Measurements from ENCODE around the gene MTERF1.

DNA sequence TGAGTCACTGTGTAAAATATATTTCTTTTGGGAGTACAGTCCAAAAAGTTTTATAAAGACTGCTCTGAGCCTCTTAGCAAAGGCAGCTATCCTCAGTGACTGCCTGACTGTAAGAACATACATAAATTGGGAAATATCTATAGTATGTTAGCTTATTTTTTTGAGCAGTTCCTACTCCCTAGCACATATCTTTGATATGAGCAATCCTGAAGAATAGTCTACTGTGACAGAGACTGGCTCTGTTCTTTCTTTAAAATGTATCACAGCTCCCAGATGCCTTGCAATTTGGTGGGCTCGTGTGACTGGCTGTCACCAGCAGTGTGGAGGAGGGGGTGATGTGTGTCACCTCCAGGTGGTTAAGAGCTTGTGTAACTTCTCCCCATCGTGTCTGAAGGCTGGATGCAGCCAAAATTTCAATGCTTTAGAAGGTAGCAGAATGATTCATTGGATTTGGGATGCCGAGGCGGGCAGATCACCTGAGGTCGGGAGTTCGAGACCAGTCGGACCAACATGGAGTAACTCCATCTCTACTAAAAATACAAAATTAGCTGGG, 47.9 kb downstream of the MTERF1 start:
- TF ChIP-seq, protein P1, sequence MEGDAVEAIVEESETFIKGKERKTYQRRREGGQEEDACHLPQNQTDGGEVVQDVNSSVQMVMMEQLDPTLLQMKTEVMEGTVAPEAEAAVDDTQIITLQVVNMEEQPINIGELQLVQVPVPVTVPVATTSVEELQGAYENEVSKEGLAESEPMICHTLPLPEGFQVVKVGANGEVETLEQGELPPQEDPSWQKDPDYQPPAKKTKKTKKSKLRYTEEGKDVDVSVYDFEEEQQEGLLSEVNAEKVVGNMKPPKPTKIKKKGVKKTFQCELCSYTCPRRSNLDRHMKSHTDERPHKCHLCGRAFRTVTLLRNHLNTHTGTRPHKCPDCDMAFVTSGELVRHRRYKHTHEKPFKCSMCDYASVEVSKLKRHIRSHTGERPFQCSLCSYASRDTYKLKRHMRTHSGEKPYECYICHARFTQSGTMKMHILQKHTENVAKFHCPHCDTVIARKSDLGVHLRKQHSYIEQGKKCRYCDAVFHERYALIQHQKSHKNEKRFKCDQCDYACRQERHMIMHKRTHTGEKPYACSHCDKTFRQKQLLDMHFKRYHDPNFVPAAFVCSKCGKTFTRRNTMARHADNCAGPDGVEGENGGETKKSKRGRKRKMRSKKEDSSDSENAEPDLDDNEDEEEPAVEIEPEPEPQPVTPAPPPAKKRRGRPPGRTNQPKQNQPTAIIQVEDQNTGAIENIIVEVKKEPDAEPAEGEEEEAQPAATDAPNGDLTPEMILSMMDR (IDR thresholded peaks at IDR 0.05): no peak
- TF ChIP-seq EP300 (IDR thresholded peaks at IDR 0.05): no peak
- TF ChIP-seq POLR2AphosphoS5 (IDR thresholded peaks at IDR 0.05): no peak
- no peak for TF ChIP-seq POLR2A (IDR thresholded peaks at IDR 0.05)

All from gastroesophageal sphincter (tissue), 3 donors.